GM18505 (cell line): ENCODE measurements around the gene ARHGEF7.

Experiments
- ATAC-seq: cut with Tn5 transposase; IDR thresholded peaks from one replicate; pipeline ENCODE4 v1.9.1; 2021; ENCODE audit not compliant: unreplicated experiment
- POLR2A ChIP-seq: IDR thresholded peaks from 4 replicates; pipeline ENCODE4 v1.6.1; 2011; ENCODE audit warnings: borderline replicate concordance; ENCODE audit not compliant: insufficient read depth, insufficient read length; ENCODE audit errors: extremely low read depth

The ARHGEF7 gene

GRCh38 chr13:111328574-111329410, 213.7 kb downstream of the ARHGEF7 start:
- no peak for TF ChIP-seq POLR2A
- ATAC-seq: no peak

GRCh38 chr13:111329641-111330040, 214.5 kb downstream of the ARHGEF7 start:
- ATAC-seq: no peak
- TF ChIP-seq POLR2A: no peak

- no peak for TF ChIP-seq POLR2A
- no peak for ATAC-seq
These were observed 215.0 kb downstream of the ARHGEF7 start for GRCh38 chr13:111330066-111330610.

GRCh38 chr13:111335298-111335697, 220.2 kb downstream of the ARHGEF7 start:
- ATAC-seq: no peak
- no peak for TF ChIP-seq POLR2A

DNA sequence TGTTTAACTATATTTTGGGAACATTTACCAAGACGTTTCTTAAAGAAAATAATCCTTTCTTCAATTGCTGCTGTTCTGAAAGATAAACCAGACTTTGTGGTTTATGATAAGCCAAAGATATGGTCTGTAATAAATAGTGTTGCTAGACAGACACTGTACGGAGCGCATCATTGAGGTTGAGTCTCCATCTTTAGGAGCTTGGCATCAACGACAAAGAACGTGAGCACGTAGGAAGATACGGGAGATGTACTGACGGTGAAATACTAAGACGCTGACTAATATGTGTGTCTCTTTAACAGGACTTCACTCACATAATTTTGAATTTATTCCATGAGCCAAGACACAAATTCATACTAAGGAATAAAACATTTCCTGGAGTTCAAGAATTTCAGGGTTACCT, 221.6 kb downstream of the ARHGEF7 start:
- TF ChIP-seq POLR2A: no peak
- ATAC-seq: no peak

- no peak for TF ChIP-seq POLR2A
- ATAC-seq: no peak
These were observed 222.1 kb downstream of the ARHGEF7 start for GRCh38 chr13:111337206-111337605.

DNA sequence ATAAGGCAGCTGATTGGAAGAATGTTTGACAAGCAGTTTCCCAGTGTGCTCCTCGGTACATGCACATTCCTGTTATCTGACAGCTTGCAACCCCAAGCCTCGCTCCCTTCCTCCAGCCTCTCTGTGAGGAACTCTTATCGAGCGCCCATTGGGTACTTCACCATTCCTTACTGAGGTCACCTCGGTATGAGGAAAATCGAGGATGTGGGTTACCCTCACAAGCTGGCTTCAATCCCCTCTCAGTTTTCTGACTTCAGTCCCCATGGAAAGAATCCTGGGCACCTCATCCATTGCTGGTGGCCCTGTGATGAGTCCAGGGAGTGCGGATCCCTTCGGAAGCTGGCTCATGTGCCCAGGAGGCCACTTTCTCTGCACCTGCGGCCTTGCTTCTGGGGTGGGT, 222.6 kb downstream of the ARHGEF7 start:
- no peak for ATAC-seq
- no peak for TF ChIP-seq POLR2A

DNA sequence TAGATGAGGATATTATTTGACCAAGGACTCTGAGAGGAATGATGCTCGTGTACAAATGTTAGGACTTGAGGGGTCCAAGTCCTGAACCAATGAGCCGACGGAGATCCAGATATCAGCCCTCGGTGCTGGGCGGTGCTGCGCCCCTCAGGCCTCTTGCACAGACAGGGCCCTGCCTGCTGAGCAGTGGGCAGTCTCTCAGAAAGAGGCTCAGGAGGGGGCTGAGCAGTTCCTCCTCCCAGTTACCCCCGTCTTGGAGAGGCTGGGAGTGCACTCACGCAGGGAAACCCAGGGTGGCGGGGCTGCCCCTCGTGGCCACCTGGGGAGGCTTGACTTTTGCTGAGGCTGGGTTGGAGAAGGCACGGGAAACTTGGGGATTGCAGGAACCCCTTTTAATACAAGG, 223.7 kb downstream of the ARHGEF7 start:
- ATAC-seq: no peak
- no peak for TF ChIP-seq POLR2A

DNA sequence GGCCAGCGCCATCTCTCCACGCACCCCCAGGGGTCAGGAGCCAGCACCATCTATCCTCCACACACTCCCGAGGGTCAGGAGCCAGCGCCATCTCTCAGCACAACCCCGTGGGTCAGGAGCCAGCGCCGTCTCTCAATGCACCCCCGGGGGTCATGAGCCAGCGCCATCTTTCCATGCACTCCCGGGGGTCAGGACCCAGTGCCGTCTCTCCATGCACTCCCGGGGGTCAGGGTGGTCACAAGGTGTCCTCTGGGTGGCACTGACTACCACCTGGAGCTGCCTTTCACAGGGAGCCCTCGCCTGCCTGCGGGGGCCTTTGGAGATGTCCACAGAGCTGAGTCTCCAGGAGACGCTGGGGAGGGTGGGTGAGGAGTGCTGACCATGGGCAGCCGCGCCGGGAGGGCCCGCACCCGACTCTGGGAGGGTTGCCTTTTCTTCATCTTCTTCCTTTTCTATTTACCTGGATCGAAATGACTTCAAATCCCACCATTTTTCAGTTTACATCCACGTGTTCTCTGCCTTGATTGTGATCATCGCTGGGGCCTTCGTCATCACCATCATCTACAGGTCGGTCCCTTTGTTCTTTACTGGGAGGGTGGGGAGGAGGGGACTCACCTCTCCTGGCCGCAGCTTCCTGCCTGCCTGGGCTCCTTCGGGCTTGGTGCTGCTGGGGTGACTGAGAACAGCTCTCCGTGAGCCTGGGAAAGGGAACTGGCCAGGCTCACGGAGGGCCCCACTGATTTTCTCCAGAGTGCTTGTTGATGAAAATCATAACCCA, 224.4 kb downstream of the ARHGEF7 start:
- no peak for TF ChIP-seq POLR2A
- no peak for ATAC-seq

DNA sequence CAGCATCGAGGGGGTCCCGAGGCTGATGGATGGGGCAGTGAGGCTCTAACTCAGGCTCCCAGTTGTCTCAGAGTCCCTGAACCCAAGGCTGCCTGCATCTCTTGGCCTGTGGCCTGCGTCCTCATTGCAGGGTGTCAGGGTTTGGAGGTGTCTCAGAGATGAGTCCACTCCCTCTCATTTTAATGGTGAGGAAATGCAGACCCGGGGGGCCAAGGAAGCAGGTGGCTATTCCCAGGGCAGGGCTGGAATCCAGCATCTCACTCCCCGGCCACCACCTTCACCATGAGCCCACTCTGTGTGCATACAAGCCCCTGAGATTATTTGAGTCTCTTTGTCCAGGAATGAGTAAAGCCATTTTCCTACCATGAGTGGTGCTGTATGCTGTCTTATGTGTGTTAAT, 226.8 kb downstream of the ARHGEF7 start:
- no peak for ATAC-seq
- no peak for TF ChIP-seq POLR2A

GRCh38 chr13:111342721-111343120, 227.6 kb downstream of the ARHGEF7 start:
- TF ChIP-seq POLR2A: no peak
- ATAC-seq: no peak

- no peak for TF ChIP-seq POLR2A
- no peak for ATAC-seq
These were observed 228.2 kb downstream of the ARHGEF7 start for GRCh38 chr13:111343186-111343805.

DNA sequence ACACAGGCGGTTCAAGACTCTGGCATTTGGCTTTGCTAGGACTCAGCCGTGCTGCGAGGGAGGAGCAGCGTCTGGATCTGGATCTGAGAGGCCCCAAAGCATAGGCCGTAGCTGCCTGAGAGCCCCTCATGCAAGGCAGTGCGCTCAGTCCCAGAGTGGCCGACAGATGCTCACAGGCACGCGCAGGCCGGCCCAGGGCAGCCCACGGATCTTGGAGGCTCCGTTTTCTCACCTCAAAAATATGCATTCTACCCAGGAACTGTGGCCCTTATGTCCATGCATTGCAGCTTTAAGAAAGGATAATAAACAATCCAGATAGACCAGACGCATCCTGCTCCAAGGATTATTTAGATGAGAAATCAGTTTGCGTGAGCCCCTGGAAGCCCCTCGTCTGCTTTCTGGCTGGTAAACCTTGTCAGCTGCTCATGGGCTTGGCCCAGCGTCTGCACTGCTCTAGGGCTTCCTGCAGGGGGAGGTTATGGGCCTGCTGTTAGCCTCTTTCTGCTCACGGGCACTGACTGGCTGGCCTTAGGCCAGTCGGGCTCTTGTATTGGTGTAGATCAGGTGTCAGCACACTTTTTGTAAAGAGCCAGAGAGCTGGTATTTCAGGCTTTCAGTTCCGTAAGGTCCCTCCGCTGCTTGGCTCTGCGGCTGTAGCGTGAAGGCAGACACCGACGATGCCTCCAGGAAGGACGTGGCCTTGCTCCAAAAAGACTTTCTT, 229.5 kb downstream of the ARHGEF7 start:
- TF ChIP-seq POLR2A: no peak
- no peak for ATAC-seq
